ENCODE measurements around the gene TAF4. TPM values are rescaled to one million over a fixed set of nuclear protein-coding genes. Genes with fewer than 3 reads are reported as not detected.

The TAF4 gene
- total and polyA plus RNA-seq, 2 of the 13 experiments (the other 11 are each of a cell fraction or from before 2014, with no cell fraction given), result 5.9 to 12.0 TPM

- TF ChIP-seq SRF (IDR thresholded peaks at IDR 0.05; ENCODE audit: low read depth, low read length) (no peak), ZNF710 (CRISPR knock-in tag; IDR thresholded peaks at IDR 0.05; ENCODE audit: borderline replicate concordance) (no peak), ZBTB38 (CRISPR knock-in tag; IDR thresholded peaks at IDR 0.05) (peak; percentile 88), IKZF1 (IDR thresholded peaks at IDR 0.05) (no peak), ZNF607 (CRISPR knock-in tag; IDR thresholded peaks at IDR 0.05; ENCODE audit: borderline replicate concordance) (peak; percentile 45; the same call in 1 of the 2 replicates), KDM2A (CRISPR knock-in tag; IDR thresholded peaks at IDR 0.05; ENCODE audit: borderline replicate concordance, low read depth) (peak; percentile 67), RAD51 (IDR thresholded peaks at IDR 0.05; ENCODE audit: borderline replicate concordance) (no peak), XBP1 (CRISPR knock-in tag; IDR thresholded peaks at IDR 0.05) (no peak), CREM (IDR thresholded peaks at IDR 0.05) (peak; percentile 54), CREM (CRISPR knock-in tag; IDR thresholded peaks at IDR 0.05) (no peak), ZNF282 (IDR thresholded peaks at IDR 0.05; ENCODE audit: partially characterized antibody) (no peak), WIZ (CRISPR knock-in tag; IDR thresholded peaks at IDR 0.05) (no peak), ZNF232 (CRISPR knock-in tag; IDR thresholded peaks at IDR 0.05; ENCODE audit: borderline replicate concordance) (peak; percentile 72; the same call in 1 of the 2 replicates), TGIF2 (CRISPR knock-in tag; IDR thresholded peaks at IDR 0.05) (peak; percentile 90), NFIC (IDR thresholded peaks at IDR 0.05; ENCODE audit: low read length) (no peak), ZKSCAN5 (CRISPR knock-in tag; IDR thresholded peaks at IDR 0.05) (no peak), HOXA7 (CRISPR knock-in tag; IDR thresholded peaks at IDR 0.05) (no peak), MEIS1 (CRISPR knock-in tag; IDR thresholded peaks at IDR 0.05; ENCODE audit: borderline replicate concordance) (0 out of 2 replicates have a peak, but pooled peaks have one; percentile 5), CSRNP1 (CRISPR knock-in tag; IDR thresholded peaks at IDR 0.05) (no peak), NFE2L1 (CRISPR knock-in tag; IDR thresholded peaks at IDR 0.05; ENCODE audit: borderline replicate concordance) (no peak), DMTF1 (CRISPR knock-in tag; IDR thresholded peaks at IDR 0.05) (no peak)
Measured at GRCh38 chr20:62043131-62043914, 22.4 kb downstream of the TAF4 start (continued).

All from HepG2 (cell line).